Common myeloid progenitor, CD34-positive (primary cell): Measurements from ENCODE around the gene SCFD1.

Experiments used
- CTCF ChIA-PET: fragments of 350-600 bp; sonication (Branson Sonifier 250); formaldehyde crosslinking; loops from one replicate; lab custom pipeline; 2021; ENCODE audit warnings: antibody characterized with exemption; lab: Charles Lee
- POLR2A ChIA-PET: fragments of 350-600 bp; sonication (Branson Sonifier 250); formaldehyde crosslinking; loops from one replicate; lab custom pipeline; 2021; ENCODE audit warnings: antibody characterized with exemption; lab: Charles Lee
- DNase-seq, 3 donors: peaks; one replicate each; pipeline versions ENCODE4 v3.0.0 to v3.0.0-alpha.2; 2013
- H3K27ac ChIP-seq, 2 experiments: 1 replicate in 1 of 2; 2 replicates in 1 of 2; pipeline ENCODE4 v1.7.0; 2013; ENCODE audit warnings: inconsistent platforms in 2 of 2, low read length in 2 of 2, mild to moderate bottlenecking in 2 of 2, low read depth in 1 of 2, moderate library complexity in 1 of 2; ENCODE audit not compliant: severe bottlenecking in 2 of 2, insufficient read depth in 1 of 2, poor library complexity in 1 of 2
- H3K27me3 ChIP-seq, 5 experiments: replicated peaks in 2 of 5; 1 replicate in 3 of 5; 2 replicates in 2 of 5; pipeline versions ENCODE4 v1.6.1 to v1.7.0; 2013; ENCODE audit warnings: low read length in 4 of 5, mild to moderate bottlenecking in 2 of 5, moderate library complexity in 2 of 5, inconsistent platforms in 1 of 5; ENCODE audit not compliant: insufficient read depth in 5 of 5, control insufficient read depth in 4 of 5
- H3K36me3 ChIP-seq, 4 experiments: 1 replicate in 2 of 4; 2 replicates in 2 of 4; pipeline versions ENCODE4 v1.6.1 to v1.7.0; 2013; ENCODE audit warnings: low read length in 3 of 4, control low read depth in 1 of 4, mild to moderate bottlenecking in 1 of 4; ENCODE audit not compliant: control insufficient read depth in 4 of 4, insufficient read depth in 4 of 4
- H3K4me1 ChIP-seq, 4 experiments: 1 replicate in 3 of 4; 2 replicates in 1 of 4; pipeline versions ENCODE4 v1.6.1 to v1.7.1; 2013; ENCODE audit warnings: low read length in 3 of 4, mild to moderate bottlenecking in 3 of 4, control low read depth in 1 of 4, inconsistent platforms in 1 of 4, moderate library complexity in 1 of 4; ENCODE audit not compliant: control insufficient read depth in 4 of 4, insufficient read depth in 4 of 4; ENCODE audit errors: control extremely low read depth in 1 of 4
- H3K4me3 ChIP-seq, 7 experiments: 1 replicate in 4 of 7; 2 replicates in 3 of 7; pipeline versions ENCODE4 v1.5.1 to v1.7.0; 2013; ENCODE audit warnings: mild to moderate bottlenecking in 7 of 7, low read length in 6 of 7, moderate library complexity in 6 of 7, inconsistent platforms in 2 of 7, low read depth in 2 of 7, control low read depth in 1 of 7; ENCODE audit not compliant: insufficient read depth in 4 of 7, control insufficient read depth in 1 of 7; ENCODE audit errors: extremely low read depth in 1 of 7
- H3K9me3 ChIP-seq, 5 experiments: 1 replicate in 4 of 5; 2 replicates in 1 of 5; pipeline versions ENCODE4 v1.6.1 to v1.7.1; 2013; ENCODE audit warnings: low read length in 4 of 5, mild to moderate bottlenecking in 2 of 5, inconsistent platforms in 1 of 5, low read depth in 1 of 5, moderate library complexity in 1 of 5; ENCODE audit not compliant: control insufficient read depth in 4 of 5, insufficient read depth in 2 of 5; ENCODE audit errors: control extremely low read depth in 1 of 5
- WGBS: methylation state at CpG from one replicate; pipeline ENCODE4 v1.1.5; 2013; ENCODE audit not compliant: insufficient coverage; 5-methylcytosine and 5-hydroxymethylcytosine counted together

SCFD1 gene

GRCh38 chr14:30608533-30609006 is 13.5 kb upstream of the SCFD1 start:
- Histone ChIP-seq H3K4me1 (peaks cover 0 to 13% (median 3%) of the 10 kb centered on the region in 4 experiments), H3K27me3 (no peaks in the 10 kb centered on the region), H3K4me3 (no peak overlapping the region), H3K9me3 (no peaks in the 10 kb centered on the region), H3K36me3 (peaks cover 6 to 31% (median 16%) of the 10 kb centered on the region in 4 experiments), H3K27ac (no peak overlapping the region)
- WGBS, result 96% methylated on average over 4 of the region's 5 CpGs
- ChIA-PET CTCF (interaction anchor here (0.6 to 3.2 kb wide), 3 partner anchors 14 to 632 kb away, joined by 3 to 25 read pairs (median 4); no protein-coding TSS in a partner anchor), POLR2A (no interaction called here)
- DNase-seq, result no peak

- DNase-seq, result peak; percentile 79 to 92 (median 90)
Observed at GRCh38 chr14:30610787-30611343, 11.3 kb upstream of the SCFD1 start.

GRCh38 chr14:30614155-30614554 is 8.0 kb upstream of the SCFD1 start:
- Histone ChIP-seq H3K4me3 (no peak overlapping the region), H3K4me1 (peaks cover 0 to 13% (median 2%) of the 10 kb centered on the region in 4 experiments), H3K9me3 (peaks cover 0 to 2% (median 0%) of the 10 kb centered on the region in 5 experiments), H3K27me3 (no peaks in the 10 kb centered on the region), H3K27ac (no peak overlapping the region), H3K36me3 (peaks cover 6 to 27% (median 17%) of the 10 kb centered on the region in 4 experiments)
- ChIA-PET POLR2A (no interaction called here), CTCF (no interaction called here)
- DNase-seq, result no peak
- WGBS, result 100% methylated on average over 1 of the region's 2 CpGs

More at GRCh38 chr14:30610787-30611343, 11.3 kb upstream of the SCFD1 start:
- H3K27ac ChIP-seq, result no peak overlapping the region
- H3K4me1 ChIP-seq, result peaks cover 0 to 13% (median 3%) of the 10 kb centered on the region in 4 experiments
- ChIA-PET CTCF (interaction anchor here (0.5 to 3.2 kb wide), 9 partner anchors 10 to 588 kb away, joined by 3 to 25 read pairs (median 6); partner anchors contain the start of genes G2E3 and SCFD1), POLR2A (no interaction called here)
- H3K36me3 ChIP-seq, result peaks cover 3 to 26% (median 20%) of the 10 kb centered on the region in 4 experiments
- H3K9me3 ChIP-seq, result peaks cover 0 to 2% (median 0%) of the 10 kb centered on the region in 5 experiments
- H3K27me3 ChIP-seq, result no peaks in the 10 kb centered on the region
- 49% methylated on average over 5 of the region's 6 CpGs for WGBS
- no peak overlapping the region for H3K4me3 ChIP-seq

- no peaks in the 10 kb centered on the region for H3K9me3 ChIP-seq
- CTCF ChIA-PET, result no interaction called here
- no peaks in the 10 kb centered on the region for H3K27me3 ChIP-seq
- H3K4me3 ChIP-seq, result peak overlapping the region in 1 of 7 experiments; percentile 33
- POLR2A ChIA-PET, result no interaction called here
- peaks cover 2 to 16% (median 9%) of the 10 kb centered on the region in 4 experiments for H3K36me3 ChIP-seq
- no peak overlapping the region for H3K27ac ChIP-seq
- peaks cover 3 to 31% (median 15%) of the 10 kb centered on the region in 4 experiments for H3K4me1 ChIP-seq
- WGBS, result no CpG with 5 or more reads among the region's 1 CpG
- peak; percentile 30 to 73 (median 64) for DNase-seq
Observed at GRCh38 chr14:30620178-30620577, 1.9 kb upstream of the SCFD1 start.

- CTCF ChIA-PET, result interaction anchor here (0.6 to 2.0 kb wide), 6 partner anchors 10 to 178 kb away, joined by 3 to 6 read pairs (median 3); no protein-coding TSS in a partner anchor
- peak overlapping the region; percentile 48 to 99 (median 95) for H3K4me3 ChIP-seq
- no peaks in the 10 kb centered on the region for H3K27me3 ChIP-seq
- POLR2A ChIA-PET, result no interaction called here
- peaks cover 6 to 31% (median 15%) of the 10 kb centered on the region in 4 experiments for H3K4me1 ChIP-seq
- H3K36me3 ChIP-seq, result peaks cover 0 to 6% (median 3%) of the 10 kb centered on the region in 4 experiments
- H3K9me3 ChIP-seq, result no peaks in the 10 kb centered on the region
- peak overlapping the region; percentile 91 to 95 for H3K27ac ChIP-seq
- 9% methylated on average over 8 of the region's 17 CpGs for WGBS
- peak in 2 of 3 donors; percentile 48 to 60 for DNase-seq
Observed at GRCh38 chr14:30621354-30621939, 672 bp upstream of the SCFD1 start.

- no CpG with 5 or more reads among the region's 7 CpGs for WGBS
- Histone ChIP-seq H3K27ac (peak overlapping the region in 1 of 2 experiments; percentile 95), H3K4me1 (peaks cover 6 to 31% (median 15%) of the 10 kb centered on the region in 4 experiments), H3K9me3 (no peaks in the 10 kb centered on the region), H3K36me3 (peaks cover 0 to 7% (median 1%) of the 10 kb centered on the region in 4 experiments), H3K27me3 (no peaks in the 10 kb centered on the region), H3K4me3 (peak overlapping the region in 5 of 7 experiments; percentile 15 to 99 (median 95))
- POLR2A ChIA-PET, result interaction anchor here (0.6 kb wide), 1 partner anchor 1574 kb away, joined by 3 read pairs; no protein-coding TSS in a partner anchor
- CTCF ChIA-PET, result interaction anchor here (1.1 kb wide), 2 partner anchors 14 to 20 kb away, joined by 3 to 4 read pairs; no protein-coding TSS in a partner anchor
- no peak for DNase-seq
Observed at GRCh38 chr14:30623412-30624131, 1.5 kb downstream of the SCFD1 start.
